ENCODE results near the gene SAMD5.

GRCh38 chr6:147527197-147527596, 18.7 kb downstream of the SAMD5 start:
- TF ChIP-seq GATA2 (IDR thresholded peaks at IDR 0.05; ENCODE audit: low read depth, low read length) (no peak), GATA3 (IDR thresholded peaks at IDR 0.05; ENCODE audit: low read depth, low read length) (no peak)
